Panc1 (cell line): ENCODE data around the gene RPL36A. TPM values are rescaled to one million over a fixed set of nuclear protein-coding genes. Genes with fewer than 3 reads are reported as not detected.

Experiments
- ATAC-seq: fragments of 200-7000 bp; cut with Tn5 transposase; 2 replicates; pipeline ENCODE4 v1.9.1; 2020; ENCODE audit warnings: mild to moderate bottlenecking, moderate library complexity
- Bru-seq: library from RNA; stranded (reverse); fragments of 400-500 nt; gene quantifications from one replicate; lab custom pipeline; 2021; lab: Mats Ljungman, UMichigan
- BruChase-seq, 2 experiments: library from RNA; stranded (reverse); fragments of 400-500 nt; gene quantifications; one replicate each; lab custom pipeline; 2021; lab: Mats Ljungman, UMichigan
- BruUV-seq: library from RNA; stranded (reverse); fragments of 400-500 nt; replicated peaks from 2 replicates; lab custom pipeline; 2021; lab: Mats Ljungman, UMichigan
- CTCF ChIA-PET: fragments of 300-600 bp; sonication (Branson Sonifier 250); formaldehyde crosslinking; loops from one replicate; lab custom pipeline; 2022; ENCODE audit warnings: antibody characterized with exemption; lab: Charles Lee
- POLR2A ChIA-PET: fragments of 300-600 bp; sonication (Branson Sonifier 250); formaldehyde crosslinking; loops from one replicate; lab custom pipeline; 2022; ENCODE audit warnings: antibody characterized with exemption; lab: Charles Lee
- DNase-seq: peaks from one replicate; pipeline ENCODE4 v3.0.0-alpha.2; 2010; ENCODE audit warnings: low read depth, low spot score
- H3K27ac ChIP-seq: 2 replicates; pipeline ENCODE4 v1.5.1; 2011; ENCODE audit warnings: mild to moderate bottlenecking, low read length, inconsistent platforms
- H3K27me3 ChIP-seq: fragments of 200-500 bp; sonication (Bioruptor generic); 2 replicates; pipeline ENCODE4 v1.6.0; 2014; ENCODE audit warnings: low read length, inconsistent platforms; ENCODE audit not compliant: control insufficient read depth, insufficient read depth
- H3K36me3 ChIP-seq: fragments of 200-500 bp; sonication (Bioruptor generic); 2 replicates; pipeline ENCODE4 v1.5.1; 2014; ENCODE audit warnings: inconsistent platforms, mild to moderate bottlenecking, low read length, moderate library complexity; ENCODE audit not compliant: control insufficient read depth, insufficient read depth
- H3K4me1 ChIP-seq: 2 replicates; pipeline ENCODE4 v1.5.1; 2011; ENCODE audit warnings: inconsistent platforms, mild to moderate bottlenecking, low read length, moderate library complexity; ENCODE audit not compliant: control insufficient read depth, insufficient read depth
- H3K4me3 ChIP-seq, 2 experiments: 2 replicates each; pipeline ENCODE4 v1.5.1; 2011 to 2012; ENCODE audit warnings: low read depth in 2 of 2, low read length in 2 of 2, mild to moderate bottlenecking in 2 of 2, inconsistent platforms in 1 of 2, moderate library complexity in 1 of 2
- H3K9me3 ChIP-seq: fragments of 200-500 bp; sonication (Bioruptor generic); 2 replicates; pipeline ENCODE4 v1.5.1; 2014; ENCODE audit warnings: low read depth, mild to moderate bottlenecking, inconsistent platforms, low read length, moderate library complexity; ENCODE audit not compliant: control insufficient read depth, insufficient read depth
- POLR2AphosphoS5 ChIP-seq: IDR thresholded peaks from 2 replicates; pipeline ENCODE4 v1.6.1; 2012; ENCODE audit warnings: mild to moderate bottlenecking, low read depth, low read length, moderate library complexity
- REST ChIP-seq, 2 experiments: IDR thresholded peaks; 2 replicates each; pipeline ENCODE4 v1.6.1; 2011 to 2012; ENCODE audit warnings: low read depth in 2 of 2, control low read depth in 1 of 2, low read length in 1 of 2, mild to moderate bottlenecking in 1 of 2, moderate library complexity in 1 of 2; ENCODE audit not compliant: insufficient read depth in 1 of 2
- SIN3A ChIP-seq: IDR thresholded peaks from 2 replicates; pipeline ENCODE4 v1.6.1; 2012; ENCODE audit warnings: low read depth, mild to moderate bottlenecking, low read length, moderate library complexity, borderline replicate concordance; ENCODE audit not compliant: insufficient read depth
- TCF7L2 ChIP-seq: IDR thresholded peaks from 2 replicates; pipeline ENCODE4 v1.6.1; 2011; ENCODE audit warnings: mild to moderate bottlenecking, low read depth, low read length, inconsistent platforms
- in situ Hi-C: cut with HindIII; loops from 2 replicates; pipeline ENCODE4 v1.10.0; 2016; ENCODE audit warnings: low sequenced_read_pairs, low pct_unique_long_range_greater_than_20kb
- intact Hi-C: fragments of 100-400 bp; cut with micrococcal nuclease; formaldehyde crosslinking; loops from one replicate; pipeline ENCODE4 v1.10.0; 2022; ENCODE audit not compliant: unreplicated experiment
- long read RNA-seq: library from polyadenylated mRNA; unstranded; transcript quantifications from one replicate; pipeline ENCODE4 v2.0.0, GENCODE V29; 2021; ENCODE audit not compliant: unreplicated experiment
- polyA plus RNA-seq: library from polyadenylated mRNA; unstranded; fragments of >200 nt; gene quantifications from one replicate; pipeline ENCODE4 v1.2.1, GENCODE V29; 2012; ENCODE audit warnings: missing spikeins; ENCODE audit not compliant: insufficient read length
- total RNA-seq: library from RNA; stranded (reverse); gene quantifications from one replicate; pipeline ENCODE4 v1.2.1, GENCODE V29; 2021; ENCODE audit not compliant: unreplicated experiment
- TF ChIP-seq, protein P1 (sequence below): fragments of 450-650 bp; IDR thresholded peaks from 2 replicates; pipeline ENCODE4 v1.5.1; 2017; ENCODE audit warnings: mild to moderate bottlenecking

RPL36A gene
- total RNA-seq = 308 TPM
- polyA plus RNA-seq = 580 TPM
- percentile 98 among the genes with signal in this experiment for Bru-seq, nascent RNA
- BruChase-seq, experiment 1, labeled RNA remaining after a 2-hour chase = percentile 88 among the genes with signal in this experiment
- percentile 88 among the genes with signal in this experiment for BruChase-seq, experiment 2, labeled RNA remaining after a 6-hour chase
- long read RNA-seq, transcript RPL36A-207 (2 exons, 373 nt) = minor isoform, 23 of 241 reads
- long read RNA-seq, transcript RPL36A-203 (5 exons, 910 nt) = major isoform, 149 of 241 reads
- long read RNA-seq, transcript RPL36A-205 (4 exons, 710 nt) = minor isoform, 10 of 241 reads
- long read RNA-seq, partial matches to known transcripts = 51 of 241 reads
- long read RNA-seq, other reads (novel, unspliced or antisense) = 4 of 241 reads

- DNase-seq (peak; percentile 81), ATAC-seq (peak; percentile 98)
- Histone ChIP-seq H3K4me1 (peaks cover 14% of the 10 kb centered on the region), H3K27me3 (no peaks in the 10 kb centered on the region), H3K9me3 (no peaks in the 10 kb centered on the region), H3K27ac (peak within 1 kb of the TSS; percentile 98), H3K36me3 (peaks cover 14% of the 10 kb centered on the region), H3K4me3 (peak within 1 kb of the TSS; percentile 68 to 84)
- TF ChIP-seq REST (IDR thresholded peaks at IDR 0.05; ENCODE audit: insufficient read depth in 1 of 2, low read depth in 2 of 2, low read length in 1 of 2) = no peak
- TF ChIP-seq POLR2AphosphoS5 = peak; percentile 100
- TF ChIP-seq SIN3A = peak; percentile 69; the same call in 1 of the 2 replicates
- TF ChIP-seq TCF7L2 = peak; percentile 73; the same call in 1 of the 2 replicates
- TF ChIP-seq, protein P1, sequence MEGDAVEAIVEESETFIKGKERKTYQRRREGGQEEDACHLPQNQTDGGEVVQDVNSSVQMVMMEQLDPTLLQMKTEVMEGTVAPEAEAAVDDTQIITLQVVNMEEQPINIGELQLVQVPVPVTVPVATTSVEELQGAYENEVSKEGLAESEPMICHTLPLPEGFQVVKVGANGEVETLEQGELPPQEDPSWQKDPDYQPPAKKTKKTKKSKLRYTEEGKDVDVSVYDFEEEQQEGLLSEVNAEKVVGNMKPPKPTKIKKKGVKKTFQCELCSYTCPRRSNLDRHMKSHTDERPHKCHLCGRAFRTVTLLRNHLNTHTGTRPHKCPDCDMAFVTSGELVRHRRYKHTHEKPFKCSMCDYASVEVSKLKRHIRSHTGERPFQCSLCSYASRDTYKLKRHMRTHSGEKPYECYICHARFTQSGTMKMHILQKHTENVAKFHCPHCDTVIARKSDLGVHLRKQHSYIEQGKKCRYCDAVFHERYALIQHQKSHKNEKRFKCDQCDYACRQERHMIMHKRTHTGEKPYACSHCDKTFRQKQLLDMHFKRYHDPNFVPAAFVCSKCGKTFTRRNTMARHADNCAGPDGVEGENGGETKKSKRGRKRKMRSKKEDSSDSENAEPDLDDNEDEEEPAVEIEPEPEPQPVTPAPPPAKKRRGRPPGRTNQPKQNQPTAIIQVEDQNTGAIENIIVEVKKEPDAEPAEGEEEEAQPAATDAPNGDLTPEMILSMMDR = peak; percentile 93
- intact Hi-C loops (loop anchor here (2.0 kb wide), 1 partner anchor 42 kb away; the partner anchor contains the start of gene TIMM8A), in situ Hi-C loops (no loop called here)
- POLR2A ChIA-PET = interaction anchor here (0.5 to 1.0 kb wide), 4 partner anchors 14 to 519 kb away, joined by 3 to 14 read pairs (median 10); no protein-coding TSS in a partner anchor
- BruUV-seq = TSS peak; percentile 81
- CTCF ChIA-PET = interaction anchor here (1.2 to 1.7 kb wide), 2 partner anchors 28 to 227 kb away, joined by 3 to 5 read pairs; partner anchors contain the start of gene ARMCX6
Measured at GRCh38 chrX:101390664-101391525, at the start of gene RPL36A. RPL36A (plus strand) TSS chrX:101391011; CDS start chrX:101391044, 33 bp downstream.

- TF ChIP-seq SIN3A (no peak), POLR2AphosphoS5 (no peak), REST (IDR thresholded peaks at IDR 0.05; ENCODE audit: insufficient read depth in 1 of 2, low read depth in 2 of 2, low read length in 1 of 2) (no peak), TCF7L2 (no peak)
- TF ChIP-seq, protein P1 = no peak
- Histone ChIP-seq H3K4me1 (peaks cover 15% of the 10 kb centered on the region), H3K4me3 (peak overlapping the region; percentile 70 to 96), H3K9me3 (no peaks in the 10 kb centered on the region), H3K27ac (peak overlapping the region; percentile 98), H3K27me3 (no peaks in the 10 kb centered on the region), H3K36me3 (peaks cover 4% of the 10 kb centered on the region; the same call in 1 of the 2 replicates)
- POLR2A ChIA-PET = no interaction called here
- intact Hi-C loops (loop anchor here (2.0 kb wide), 1 partner anchor 43 kb away; the partner anchor contains the start of gene RPL36A), in situ Hi-C loops (no loop called here)
- CTCF ChIA-PET = no interaction called here
- no peak for DNase-seq
- BruUV-seq = no TSS peak
- peak; percentile 39 for ATAC-seq
Measured at GRCh38 chrX:101347859-101348451, 42.9 kb upstream of the RPL36A start.
